Common myeloid progenitor, CD34-positive (primary cell): ENCODE measurements around the gene TP53I11.

ENCODE experiments used
- CTCF ChIA-PET: fragments of 350-600 bp; sonication (Branson Sonifier 250); formaldehyde crosslinking; loops from one replicate; lab custom pipeline; 2021; ENCODE audit warnings: antibody characterized with exemption; lab: Charles Lee
- POLR2A ChIA-PET: fragments of 350-600 bp; sonication (Branson Sonifier 250); formaldehyde crosslinking; loops from one replicate; lab custom pipeline; 2021; ENCODE audit warnings: antibody characterized with exemption; lab: Charles Lee
- DNase-seq, 3 donors: peaks; one replicate each; pipeline versions ENCODE4 v3.0.0 to v3.0.0-alpha.2; 2013
- H3K27ac ChIP-seq, 2 experiments: 1 replicate in 1 of 2; 2 replicates in 1 of 2; pipeline ENCODE4 v1.7.0; 2013; ENCODE audit warnings: inconsistent platforms in 2 of 2, low read length in 2 of 2, mild to moderate bottlenecking in 2 of 2, low read depth in 1 of 2, moderate library complexity in 1 of 2; ENCODE audit not compliant: severe bottlenecking in 2 of 2, insufficient read depth in 1 of 2, poor library complexity in 1 of 2
- H3K27me3 ChIP-seq, 5 experiments: replicated peaks in 2 of 5; 1 replicate in 3 of 5; 2 replicates in 2 of 5; pipeline versions ENCODE4 v1.6.1 to v1.7.0; 2013; ENCODE audit warnings: low read length in 4 of 5, mild to moderate bottlenecking in 2 of 5, moderate library complexity in 2 of 5, inconsistent platforms in 1 of 5; ENCODE audit not compliant: insufficient read depth in 5 of 5, control insufficient read depth in 4 of 5
- H3K36me3 ChIP-seq, 4 experiments: 1 replicate in 2 of 4; 2 replicates in 2 of 4; pipeline versions ENCODE4 v1.6.1 to v1.7.0; 2013; ENCODE audit warnings: low read length in 3 of 4, control low read depth in 1 of 4, mild to moderate bottlenecking in 1 of 4; ENCODE audit not compliant: control insufficient read depth in 4 of 4, insufficient read depth in 4 of 4
- H3K4me1 ChIP-seq, 4 experiments: 1 replicate in 3 of 4; 2 replicates in 1 of 4; pipeline versions ENCODE4 v1.6.1 to v1.7.1; 2013; ENCODE audit warnings: low read length in 3 of 4, mild to moderate bottlenecking in 3 of 4, control low read depth in 1 of 4, inconsistent platforms in 1 of 4, moderate library complexity in 1 of 4; ENCODE audit not compliant: control insufficient read depth in 4 of 4, insufficient read depth in 4 of 4; ENCODE audit errors: control extremely low read depth in 1 of 4
- H3K4me3 ChIP-seq, 7 experiments: 1 replicate in 4 of 7; 2 replicates in 3 of 7; pipeline versions ENCODE4 v1.5.1 to v1.7.0; 2013; ENCODE audit warnings: mild to moderate bottlenecking in 7 of 7, low read length in 6 of 7, moderate library complexity in 6 of 7, inconsistent platforms in 2 of 7, low read depth in 2 of 7, control low read depth in 1 of 7; ENCODE audit not compliant: insufficient read depth in 4 of 7, control insufficient read depth in 1 of 7; ENCODE audit errors: extremely low read depth in 1 of 7
- H3K9me3 ChIP-seq, 5 experiments: 1 replicate in 4 of 5; 2 replicates in 1 of 5; pipeline versions ENCODE4 v1.6.1 to v1.7.1; 2013; ENCODE audit warnings: low read length in 4 of 5, mild to moderate bottlenecking in 2 of 5, inconsistent platforms in 1 of 5, low read depth in 1 of 5, moderate library complexity in 1 of 5; ENCODE audit not compliant: control insufficient read depth in 4 of 5, insufficient read depth in 2 of 5; ENCODE audit errors: control extremely low read depth in 1 of 5
- WGBS: methylation state at CpG from one replicate; pipeline ENCODE4 v1.1.5; 2013; ENCODE audit not compliant: insufficient coverage; 5-methylcytosine and 5-hydroxymethylcytosine counted together

Gene TP53I11

GRCh38 chr11:44952500-44953260 is 2.0 kb upstream of the TP53I11 start:
- no peaks in the 10 kb centered on the region for H3K9me3 ChIP-seq
- CTCF ChIA-PET, result interaction anchor here (1.0 to 2.3 kb wide), 3 partner anchors 13 to 152 kb away, joined by 3 to 11 read pairs (median 3); no protein-coding TSS in a partner anchor
- H3K4me1 ChIP-seq, result peaks cover 0 to 45% (median 40%) of the 10 kb centered on the region in 4 experiments
- H3K27me3 ChIP-seq, result peaks cover 0 to 4% (median 0%) of the 10 kb centered on the region in 5 experiments
- no peak overlapping the region for H3K27ac ChIP-seq
- no peak overlapping the region for H3K4me3 ChIP-seq
- H3K36me3 ChIP-seq, result no peaks in the 10 kb centered on the region
- no peak for DNase-seq
- POLR2A ChIA-PET, result no interaction called here
- 90% methylated on average over 3 of the region's 3 CpGs for WGBS

DNA sequence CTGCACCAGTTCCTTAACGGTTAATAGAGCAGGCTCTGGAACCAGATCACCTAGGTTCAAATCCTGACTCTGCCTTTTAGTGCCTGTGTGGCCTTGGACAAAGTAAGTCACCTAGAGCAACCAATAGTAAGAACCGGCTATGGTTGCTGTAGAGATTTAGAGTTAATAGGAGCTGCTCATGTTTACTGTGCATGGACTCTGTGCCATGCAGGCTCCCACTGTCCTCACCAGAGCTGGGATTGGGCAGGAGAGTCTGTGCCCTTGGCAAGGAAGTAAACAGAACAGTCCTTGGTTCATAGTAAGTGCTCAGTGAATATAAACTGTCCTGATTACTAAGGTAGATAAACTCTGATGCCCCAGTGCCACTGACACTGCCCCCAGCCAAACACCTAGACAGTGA is 1.4 kb upstream of the TP53I11 start:
- ChIA-PET POLR2A (no interaction called here), CTCF (interaction anchor here (2.3 kb wide), 1 partner anchor 152 kb away, joined by 11 read pairs; no protein-coding TSS in a partner anchor)
- no peak for DNase-seq
- 90% methylated on average over 1 of the region's 2 CpGs for WGBS
- H3K36me3 ChIP-seq, result no peaks in the 10 kb centered on the region
- no peak overlapping the region for H3K27ac ChIP-seq
- H3K4me3 ChIP-seq, result no peak overlapping the region
- peaks cover 0 to 45% (median 40%) of the 10 kb centered on the region in 4 experiments for H3K4me1 ChIP-seq
- no peaks in the 10 kb centered on the region for H3K9me3 ChIP-seq
- H3K27me3 ChIP-seq, result peaks cover 0 to 4% (median 0%) of the 10 kb centered on the region in 5 experiments

DNA sequence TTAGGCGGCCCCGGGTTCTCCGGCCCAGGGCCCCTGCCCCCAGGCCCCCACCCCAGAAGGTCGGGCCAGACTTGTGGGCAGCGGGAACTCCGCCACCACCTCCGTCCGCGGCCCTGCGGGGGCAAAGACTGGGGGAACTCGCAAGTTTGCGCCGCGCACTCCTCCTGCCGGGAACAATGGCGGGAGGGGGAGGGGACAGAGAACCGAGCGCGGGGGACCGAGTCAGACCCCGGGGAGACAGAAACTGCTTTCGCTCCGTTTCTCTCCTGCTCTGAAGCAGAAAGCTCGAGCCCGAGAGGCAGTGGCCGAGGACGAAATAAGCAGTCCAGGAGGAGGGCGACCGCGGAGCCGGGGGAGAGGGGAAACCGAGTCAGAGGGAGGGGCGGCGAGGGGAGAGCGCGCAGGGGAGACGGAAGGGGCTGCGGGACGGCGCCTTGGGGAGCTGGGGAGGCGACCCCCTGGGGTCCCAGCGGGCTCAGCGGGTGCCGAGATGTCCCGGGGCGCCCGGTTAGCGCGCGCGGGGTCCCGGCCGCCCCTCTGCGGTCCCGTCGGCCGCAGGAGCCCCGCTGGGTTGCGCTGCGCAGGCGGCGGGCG is 555 bp downstream of the TP53I11 start:
- CTCF ChIA-PET, result interaction anchor here (0.8 to 1.3 kb wide), 10 partner anchors 9 to 154 kb away, joined by 3 to 8 read pairs (median 4); no protein-coding TSS in a partner anchor
- Histone ChIP-seq H3K27me3 (peaks cover 0 to 4% (median 0%) of the 10 kb centered on the region in 5 experiments), H3K4me3 (peak overlapping the region; percentile 51 to 86 (median 75)), H3K27ac (no peak overlapping the region), H3K4me1 (peaks cover 0 to 30% (median 27%) of the 10 kb centered on the region in 4 experiments), H3K9me3 (no peaks in the 10 kb centered on the region), H3K36me3 (no peaks in the 10 kb centered on the region)
- peak in 1 of 3 donors; percentile 41 for DNase-seq
- POLR2A ChIA-PET, result no interaction called here
- WGBS, result 0% methylated on average over 47 of the region's 63 CpGs

DNA sequence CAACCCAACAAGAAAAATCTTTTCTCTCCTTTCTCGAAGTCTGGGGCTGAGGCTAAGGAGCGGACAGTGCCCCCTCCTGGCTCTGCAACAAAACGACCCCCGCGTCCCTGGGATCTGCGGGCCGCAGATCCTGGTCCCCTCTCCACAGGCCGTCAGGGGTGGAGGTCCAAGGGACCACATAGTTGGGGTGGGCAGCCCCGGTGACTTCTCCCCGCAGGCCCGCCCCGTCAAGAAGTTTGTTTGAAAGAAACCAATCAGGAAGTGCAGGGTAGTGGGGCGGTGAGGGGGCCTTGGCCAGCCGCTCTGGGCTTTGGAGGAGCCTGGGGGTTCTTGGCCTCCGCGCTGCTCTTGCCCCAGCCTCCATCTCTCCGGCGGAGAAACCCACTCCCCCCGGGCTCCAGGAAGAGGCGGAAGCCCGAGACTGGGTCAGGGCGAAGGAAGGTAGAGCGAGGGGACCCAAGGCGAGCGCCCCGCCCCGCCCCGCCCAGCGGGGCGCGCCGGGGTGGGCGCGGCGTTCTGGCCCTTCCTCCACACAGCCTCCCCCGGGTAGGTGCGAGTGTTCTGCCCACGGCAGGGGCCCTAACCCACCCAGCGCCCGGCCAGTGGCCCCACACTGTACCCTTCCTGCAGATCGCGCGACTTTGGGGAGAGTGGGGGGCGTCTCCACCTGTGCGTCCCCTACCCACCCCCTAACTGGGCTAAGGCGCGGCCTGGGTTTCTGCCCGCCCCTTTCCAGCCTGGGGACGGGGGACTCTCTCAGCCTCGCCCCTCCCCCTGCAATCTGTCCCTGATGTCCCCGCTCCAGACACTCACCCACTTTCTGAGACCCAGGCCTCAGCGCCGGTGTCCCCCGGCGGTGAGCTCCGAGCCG is 1.3 kb downstream of the TP53I11 start:
- Histone ChIP-seq H3K27me3 (peaks cover 0 to 4% (median 0%) of the 10 kb centered on the region in 5 experiments), H3K4me1 (peaks cover 0 to 30% (median 22%) of the 10 kb centered on the region in 4 experiments), H3K36me3 (no peaks in the 10 kb centered on the region), H3K9me3 (no peaks in the 10 kb centered on the region), H3K27ac (no peak overlapping the region), H3K4me3 (peak overlapping the region; percentile 51 to 86 (median 75))
- CTCF ChIA-PET, result interaction anchor here (0.6 to 24.4 kb wide), 13 partner anchors 9 to 579 kb away, joined by 3 to 1197 read pairs (median 4); no protein-coding TSS in a partner anchor
- peak; percentile 49 to 72 (median 71) for DNase-seq
- POLR2A ChIA-PET, result no interaction called here
- 4% methylated on average over 34 of the region's 57 CpGs for WGBS

DNA sequence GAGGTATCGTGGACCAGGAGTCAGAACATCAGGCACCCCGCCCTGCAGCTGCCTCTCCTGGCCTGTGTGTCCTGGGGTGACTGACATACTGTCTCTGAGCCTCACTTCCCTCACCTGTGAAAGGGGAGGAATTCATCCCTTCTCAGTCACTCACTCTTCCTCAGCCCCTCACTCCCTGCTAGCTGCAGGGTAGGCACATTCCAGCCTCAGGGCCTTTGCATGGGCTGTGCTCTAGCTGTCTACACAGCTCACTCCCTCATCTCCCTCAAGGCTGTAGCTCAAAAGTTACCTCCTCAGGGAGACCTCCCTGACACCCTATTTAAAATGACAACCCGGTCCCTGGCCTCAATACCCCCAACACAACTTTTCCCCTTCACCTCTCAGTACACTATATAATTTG is 2.5 kb downstream of the TP53I11 start:
- Histone ChIP-seq H3K9me3 (no peaks in the 10 kb centered on the region), H3K27ac (no peak overlapping the region), H3K27me3 (peaks cover 0 to 4% (median 0%) of the 10 kb centered on the region in 5 experiments), H3K36me3 (no peaks in the 10 kb centered on the region), H3K4me1 (peaks cover 3 to 38% (median 28%) of the 10 kb centered on the region in 4 experiments), H3K4me3 (no peak overlapping the region)
- WGBS, result 100% methylated on average over 2 of the region's 3 CpGs
- POLR2A ChIA-PET, result no interaction called here
- DNase-seq, result no peak
- CTCF ChIA-PET, result interaction anchor here (0.9 to 24.4 kb wide), 10 partner anchors 8 to 823 kb away, joined by 3 to 1197 read pairs (median 3); no protein-coding TSS in a partner anchor

GRCh38 chr11:44947114-44947513 is 3.6 kb downstream of the TP53I11 start:
- no peak overlapping the region for H3K27ac ChIP-seq
- no peaks in the 10 kb centered on the region for H3K9me3 ChIP-seq
- WGBS, result 88% methylated on average over 6 of the region's 9 CpGs
- no peaks in the 10 kb centered on the region for H3K36me3 ChIP-seq
- ChIA-PET POLR2A (interaction anchor here (0.6 kb wide), 1 partner anchor 25 kb away, joined by 6 read pairs; no protein-coding TSS in a partner anchor), CTCF (interaction anchor here (1.2 to 24.4 kb wide), 6 partner anchors 8 to 824 kb away, joined by 3 to 1197 read pairs (median 8); no protein-coding TSS in a partner anchor)
- no peak overlapping the region for H3K4me3 ChIP-seq
- DNase-seq, result no peak
- peaks cover 3 to 48% (median 38%) of the 10 kb centered on the region in 4 experiments for H3K4me1 ChIP-seq
- peaks cover 0 to 4% (median 0%) of the 10 kb centered on the region in 5 experiments for H3K27me3 ChIP-seq
